ENCODE measurements around the gene ALDH2. TPM values are rescaled to one million over a fixed set of nuclear protein-coding genes. Genes with fewer than 3 reads are reported as not detected.

The ALDH2 gene
- total and polyA plus RNA-seq, 2 experiments from 2014 or later, result 21.7 to 38.5 TPM

DNA sequence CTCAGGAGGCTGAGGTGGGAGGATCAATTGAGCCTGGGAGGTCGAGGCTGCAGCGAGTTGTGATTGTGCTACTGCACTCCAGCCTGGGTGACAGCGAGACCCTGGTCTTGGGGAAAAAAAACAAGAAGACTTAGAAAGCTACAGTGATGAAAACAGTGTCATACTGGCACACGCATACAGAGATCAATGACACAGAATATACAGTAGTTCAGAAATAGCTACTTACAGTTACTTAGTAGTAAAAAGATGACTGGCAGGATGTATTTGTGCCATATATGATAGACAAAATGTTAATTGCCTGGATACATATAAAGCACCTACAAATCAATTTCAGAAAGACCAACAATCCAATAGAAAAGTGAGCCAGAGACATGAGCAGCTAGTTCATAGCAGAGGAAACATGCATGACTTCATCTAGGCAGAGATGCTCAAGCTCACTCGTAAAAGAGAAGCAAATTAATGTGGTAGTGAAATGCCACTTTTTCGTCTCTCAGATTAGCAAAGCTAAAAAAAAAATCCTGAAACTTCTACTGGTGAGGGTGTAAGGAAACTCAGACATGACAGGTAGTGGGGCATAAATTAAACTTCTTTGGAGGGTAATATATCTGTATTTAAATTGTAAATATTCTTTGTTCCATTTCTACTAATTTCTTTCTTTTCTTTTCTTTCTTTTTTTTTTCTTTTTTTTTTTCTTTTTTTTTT is 2.5 kb upstream of the ALDH2 start:
- TF ChIP-seq EZH2 (IDR thresholded peaks at IDR 0.05; ENCODE audit: insufficient read depth, poor library complexity, severe bottlenecking) (no peak), EZH2phosphoT487 (IDR thresholded peaks at IDR 0.05; ENCODE audit: insufficient read depth, low read depth) (no peak)
- no peaks in the 10 kb centered on the region for H3F3A ChIP-seq (ENCODE audit: insufficient read depth)
- H3K9me3 ChIP-seq (ENCODE audit: low read depth), result no peaks in the 10 kb centered on the region
- no peaks in the 10 kb centered on the region for H3K79me2 ChIP-seq (ENCODE audit: insufficient read depth)
- no peak overlapping the region for H3K27ac ChIP-seq
- no peaks in the 10 kb centered on the region for H3K36me3 ChIP-seq (ENCODE audit: low read depth)
- no peaks in the 10 kb centered on the region; the same call in 1 of the 2 replicates for H3K27me3 ChIP-seq (replicated peaks; ENCODE audit: insufficient read depth)
- peak; percentile 28 for DNase-seq
- no peak overlapping the region for H3K4me3 ChIP-seq
- no peak overlapping the region for H2AFZ ChIP-seq
- 24 to 35% methylated on average over 6 of the region's 6 CpGs for WGBS, 2 experiments (ENCODE audit: low coverage in 1 of 2, low lambda C conversion rate in 2 of 2, missing lambda C conversion rate in 2 of 2)
- H3K4me2 ChIP-seq (ENCODE audit: unreplicated experiment), result no peak overlapping the region
- H4K20me1 ChIP-seq (ENCODE audit: insufficient read depth), result no peaks in the 10 kb centered on the region
- no peaks in the 10 kb centered on the region for H3K4me1 ChIP-seq (ENCODE audit: insufficient read depth)
- no peaks in the 10 kb centered on the region for H3K9me2 ChIP-seq (ENCODE audit: insufficient read depth)
- no peak overlapping the region for H3K9ac ChIP-seq
- in situ Hi-C loops (cut with MboI), result no loop called here

DNA sequence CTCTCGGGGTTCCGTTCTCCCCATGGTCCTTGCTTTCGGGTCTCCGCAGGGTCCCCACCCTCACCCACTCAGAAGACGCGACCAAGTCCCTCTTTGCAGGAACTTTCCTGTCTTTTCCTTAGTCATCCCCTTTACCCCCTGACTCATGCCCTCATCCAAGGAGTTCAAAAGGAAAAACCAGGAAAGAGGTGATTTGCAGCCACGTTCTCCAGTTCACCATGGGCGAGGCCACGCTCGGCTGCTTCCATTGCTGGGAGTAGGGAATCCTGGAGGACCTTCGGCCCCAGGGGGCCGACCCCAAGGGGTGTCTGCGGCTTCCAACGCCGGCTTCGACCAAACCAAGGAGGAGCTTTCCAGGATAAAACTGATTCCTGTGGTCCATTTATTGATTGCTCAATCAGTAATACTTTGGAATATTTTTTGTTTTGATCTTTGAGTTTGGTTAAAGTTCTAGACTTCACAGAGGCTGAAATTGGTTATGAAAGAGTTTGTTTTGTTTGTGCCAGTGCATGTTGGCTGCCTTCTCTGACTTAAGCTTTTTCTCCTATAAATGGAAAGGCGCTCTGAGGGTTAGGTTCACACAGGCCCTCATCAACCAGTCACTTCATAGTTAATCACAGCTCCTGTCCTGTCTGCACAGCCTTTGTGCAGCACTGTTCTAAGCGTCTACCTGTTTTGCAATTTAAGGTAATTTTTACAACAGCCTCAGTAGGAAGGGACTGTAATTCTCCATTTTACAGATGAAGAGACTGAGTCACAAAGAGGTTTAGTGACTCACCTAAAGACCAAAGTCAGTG is 827 bp downstream of the ALDH2 start:
- H3K27ac ChIP-seq, result no peak overlapping the region
- in situ Hi-C loops (cut with MboI), result no loop called here
- no peaks in the 10 kb centered on the region for H3K79me2 ChIP-seq (ENCODE audit: insufficient read depth)
- H3K9me2 ChIP-seq (ENCODE audit: insufficient read depth), result no peaks in the 10 kb centered on the region
- peak overlapping the region; percentile 75 for H3K4me3 ChIP-seq
- peak; percentile 57 for DNase-seq
- peak overlapping the region; percentile 73 for H3K9ac ChIP-seq
- no peaks in the 10 kb centered on the region for H3K36me3 ChIP-seq (ENCODE audit: low read depth)
- peak overlapping the region; percentile 88 for H3K4me2 ChIP-seq (ENCODE audit: unreplicated experiment)
- no peaks in the 10 kb centered on the region for H3K9me3 ChIP-seq (ENCODE audit: low read depth)
- TF ChIP-seq EZH2phosphoT487 (IDR thresholded peaks at IDR 0.05; ENCODE audit: insufficient read depth, low read depth), result no peak
- TF ChIP-seq EZH2 (IDR thresholded peaks at IDR 0.05; ENCODE audit: insufficient read depth, poor library complexity, severe bottlenecking), result no peak
- 12 to 14% methylated on average over 18 of the region's 18 CpGs for WGBS, 2 experiments (ENCODE audit: low coverage in 1 of 2, low lambda C conversion rate in 2 of 2, missing lambda C conversion rate in 2 of 2)
- no peaks in the 10 kb centered on the region for H3K4me1 ChIP-seq (ENCODE audit: insufficient read depth)
- no peaks in the 10 kb centered on the region for H4K20me1 ChIP-seq (ENCODE audit: insufficient read depth)
- H3F3A ChIP-seq (ENCODE audit: insufficient read depth), result no peaks in the 10 kb centered on the region
- no peaks in the 10 kb centered on the region; the same call in 1 of the 2 replicates for H3K27me3 ChIP-seq (replicated peaks; ENCODE audit: insufficient read depth)
- peak overlapping the region; percentile 93 for H2AFZ ChIP-seq

DNA sequence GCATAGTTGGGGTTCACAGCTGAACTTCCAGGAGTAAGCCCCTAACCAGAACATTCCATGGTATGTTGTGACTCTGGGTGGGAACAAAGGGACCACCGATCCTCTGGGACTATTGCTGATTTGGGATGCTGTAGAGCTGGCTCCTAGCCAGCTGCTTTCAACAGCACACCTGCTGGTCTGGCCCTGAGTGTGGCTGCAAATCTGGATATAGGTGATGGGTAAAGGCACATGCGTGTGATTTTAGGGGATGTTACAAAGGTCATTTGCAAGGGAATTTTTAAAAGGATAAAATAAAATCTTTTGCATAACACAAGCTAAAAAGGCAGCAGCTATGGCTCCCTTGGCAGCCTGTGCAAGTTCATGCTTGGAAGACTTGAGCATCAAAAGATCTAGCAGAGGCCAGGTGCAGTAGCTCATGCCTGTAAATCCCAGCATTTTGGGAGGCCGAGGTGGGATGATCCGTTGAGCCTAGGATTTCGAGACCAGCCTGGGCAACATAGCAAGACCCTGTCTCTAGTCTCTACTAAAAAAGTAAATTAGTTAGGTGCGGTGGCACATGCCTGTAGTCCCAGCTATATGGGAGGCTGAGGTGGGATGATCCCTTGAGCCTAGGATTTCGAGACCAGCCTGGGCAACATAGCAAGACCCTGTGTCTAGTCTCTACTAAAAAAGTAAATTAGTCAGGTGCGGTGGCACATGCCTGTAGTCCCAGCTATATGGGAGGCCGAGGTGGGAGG is 1.6 kb downstream of the ALDH2 start:
- Histone ChIP-seq H3K4me3 (no peak overlapping the region), H3K4me2 (ENCODE audit: unreplicated experiment) (no peak overlapping the region), H3K9me3 (ENCODE audit: low read depth) (no peaks in the 10 kb centered on the region), H4K20me1 (ENCODE audit: insufficient read depth) (no peaks in the 10 kb centered on the region), H3K9ac (no peak overlapping the region), H3K9me2 (ENCODE audit: insufficient read depth) (no peaks in the 10 kb centered on the region), H3K4me1 (ENCODE audit: insufficient read depth) (no peaks in the 10 kb centered on the region), H3K36me3 (ENCODE audit: low read depth) (no peaks in the 10 kb centered on the region), H3K27ac (no peak overlapping the region), H3F3A (ENCODE audit: insufficient read depth) (peaks cover 3% of the 10 kb centered on the region; the same call in 1 of the 2 replicates), H2AFZ (no peak overlapping the region), H3K79me2 (ENCODE audit: insufficient read depth) (no peaks in the 10 kb centered on the region), H3K27me3 (replicated peaks; ENCODE audit: insufficient read depth) (no peaks in the 10 kb centered on the region; the same call in 1 of the 2 replicates)
- in situ Hi-C loops (cut with MboI), result no loop called here
- TF ChIP-seq EZH2 (IDR thresholded peaks at IDR 0.05; ENCODE audit: insufficient read depth, poor library complexity, severe bottlenecking) (no peak), EZH2phosphoT487 (IDR thresholded peaks at IDR 0.05; ENCODE audit: insufficient read depth, low read depth) (no peak)
- DNase-seq, result no peak
- WGBS, 2 experiments (ENCODE audit: low coverage in 1 of 2, low lambda C conversion rate in 2 of 2, missing lambda C conversion rate in 2 of 2), result 99 to 100% methylated on average over 9 of the region's 9 CpGs

DNA sequence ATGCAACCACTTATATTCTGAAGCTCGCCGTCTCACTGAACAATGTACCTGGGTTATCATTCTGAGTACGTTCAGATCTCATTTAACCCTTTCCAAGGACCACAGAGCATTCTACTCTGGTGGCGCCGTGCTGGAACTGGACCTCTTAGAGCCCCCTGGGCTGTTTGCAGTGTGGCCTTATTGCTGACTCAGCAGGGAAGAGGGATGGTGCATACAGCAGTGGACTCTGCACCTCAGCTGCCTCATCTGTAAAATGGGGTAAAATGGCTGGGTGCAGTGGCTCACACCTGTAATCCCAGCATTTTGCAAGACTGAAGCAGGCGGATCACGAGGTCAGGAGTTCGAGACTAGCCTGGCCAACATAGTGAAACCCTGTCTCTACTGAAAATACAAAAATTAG is 2.9 kb downstream of the ALDH2 start:
- no peak for DNase-seq
- in situ Hi-C loops (cut with MboI), result no loop called here
- H3K4me1 ChIP-seq (ENCODE audit: insufficient read depth), result no peaks in the 10 kb centered on the region; the same call in 1 of the 2 replicates

More for the DNA sequence above, 2.9 kb downstream of the ALDH2 start:
- 87% methylated on average over 8 of the region's 8 CpGs for WGBS, 2 experiments (ENCODE audit: low coverage in 1 of 2, low lambda C conversion rate in 2 of 2, missing lambda C conversion rate in 2 of 2)
- Histone ChIP-seq H3K79me2 (ENCODE audit: insufficient read depth) (no peaks in the 10 kb centered on the region), H3K27me3 (replicated peaks; ENCODE audit: insufficient read depth) (no peaks in the 10 kb centered on the region), H3K9me3 (ENCODE audit: low read depth) (no peaks in the 10 kb centered on the region), H4K20me1 (ENCODE audit: insufficient read depth) (no peaks in the 10 kb centered on the region), H3K9me2 (ENCODE audit: insufficient read depth) (no peaks in the 10 kb centered on the region), H3K4me2 (ENCODE audit: unreplicated experiment) (no peak overlapping the region), H3K36me3 (ENCODE audit: low read depth) (no peaks in the 10 kb centered on the region), H3F3A (ENCODE audit: insufficient read depth) (peaks cover 11% of the 10 kb centered on the region; the same call in 1 of the 2 replicates), H3K27ac (no peak overlapping the region), H3K9ac (no peak overlapping the region), H2AFZ (no peak overlapping the region), H3K4me3 (no peak overlapping the region)
- no peak for TF ChIP-seq EZH2 (IDR thresholded peaks at IDR 0.05; ENCODE audit: insufficient read depth, poor library complexity, severe bottlenecking)
- TF ChIP-seq EZH2phosphoT487 (IDR thresholded peaks at IDR 0.05; ENCODE audit: insufficient read depth, low read depth), result no peak

Measured in GM23248 (cell line).